Breast epithelium (tissue), 4 donors: ENCODE data around the gene DNAJB13. TPM values are rescaled to one million over a fixed set of nuclear protein-coding genes. Genes with fewer than 3 reads are reported as not detected.

Source experiments
- DNase-seq, 2 donors: peaks; one replicate each; pipeline ENCODE4 v3.0.0-alpha.2; 2019; ENCODE audit warnings: low spot score in 2 of 2
- H3K27ac ChIP-seq, 2 donors: fragments of 200-600 bp; sonication (generic) in 1 of 2; one replicate each; pipeline ENCODE4 v1.5.1; 2016 to 2019; ENCODE audit warnings: mild to moderate bottlenecking in 1 of 2
- H3K27me3 ChIP-seq, 2 donors: fragments of 200-600 bp; sonication (generic) in 1 of 2; one replicate each; pipeline versions ENCODE4 v1.5.1 to v1.6.0; 2017 to 2019; ENCODE audit warnings: control low read depth in 1 of 2, mild to moderate bottlenecking in 1 of 2
- H3K36me3 ChIP-seq: fragments of 200-600 bp; one replicate; pipeline ENCODE4 v1.5.1; 2019
- H3K4me1 ChIP-seq, 2 donors: fragments of 200-600 bp; sonication (generic); one replicate each; pipeline ENCODE4 v1.5.1; 2016 to 2019; ENCODE audit warnings: control low read depth in 1 of 2
- H3K4me3 ChIP-seq, 3 donors: fragments of 200-600 bp; sonication (generic); 1 replicate in 2 of 3; 2 replicates in 1 of 3; pipeline ENCODE4 v1.5.1; 2016 to 2019; ENCODE audit warnings: mild to moderate bottlenecking in 3 of 3, moderate library complexity in 2 of 3
- H3K9me3 ChIP-seq, 2 donors: fragments of 200-600 bp; sonication (generic) in 1 of 2; one replicate each; pipeline ENCODE4 v1.5.1; 2016 to 2019; ENCODE audit warnings: control low read depth in 1 of 2
- CTCF ChIP-seq, 3 donors: fragments of 450-650 bp; IDR thresholded peaks; one replicate each; pipeline ENCODE4 v1.5.1; 2016 to 2017; ENCODE audit warnings: antibody characterized with exemption in 3 of 3, mild to moderate bottlenecking in 3 of 3, moderate library complexity in 3 of 3
- POLR2A ChIP-seq: fragments of 450-650 bp; IDR thresholded peaks from one replicate; pipeline ENCODE4 v1.6.1; 2016; ENCODE audit warnings: antibody characterized with exemption, mild to moderate bottlenecking, moderate library complexity
- POLR2AphosphoS5 ChIP-seq, 3 donors: sonication (generic); formaldehyde crosslinking; IDR thresholded peaks; one replicate each; pipeline ENCODE4 v1.6.1; 2017; ENCODE audit warnings: antibody characterized with exemption in 3 of 3
- intact Hi-C: fragments of 100-400 bp; cut with DNase I; formaldehyde crosslinking; loops from one replicate; pipeline ENCODE4 v1.15.1; 2023; ENCODE audit warnings: low total_unique reads
- total RNA-seq, 3 donors: library from RNA; depleted of rRNA; stranded (reverse); fragments of >200 nt; gene quantifications; one replicate each; pipeline ENCODE4 v1.1.0, GENCODE V29; 2016

The DNAJB13 gene
- total RNA-seq, 3 donors from 2014 or later: not detected

GRCh38 chr11:73977856-73978519, 27.2 kb downstream of the DNAJB13 start:
- no peaks in the 10 kb centered on the region for H3K9me3 ChIP-seq
- H3K4me3 ChIP-seq: no peak overlapping the region
- no peaks in the 10 kb centered on the region for H3K27me3 ChIP-seq
- intact Hi-C loops: no loop called here
- no peaks in the 10 kb centered on the region for H3K36me3 ChIP-seq
- TF ChIP-seq CTCF (IDR thresholded peaks at IDR 0.05) (no peak), POLR2AphosphoS5 (IDR thresholded peaks at IDR 0.05) (no peak), POLR2A (no peak)
- DNase-seq: peak in 1 of 2 donors; percentile 5
- no peaks in the 10 kb centered on the region for H3K4me1 ChIP-seq
- no peak overlapping the region for H3K27ac ChIP-seq

- no peak overlapping the region for H3K27ac ChIP-seq
- no peaks in the 10 kb centered on the region for H3K36me3 ChIP-seq
- TF ChIP-seq POLR2A (no peak), POLR2AphosphoS5 (IDR thresholded peaks at IDR 0.05) (no peak), CTCF (IDR thresholded peaks at IDR 0.05) (no peak)
- no peaks in the 10 kb centered on the region for H3K9me3 ChIP-seq
- peak in 1 of 2 donors; percentile 3 for DNase-seq
- H3K4me1 ChIP-seq: peaks cover 0 to 4% of the 10 kb centered on the region in 2 donors
- no peak overlapping the region for H3K4me3 ChIP-seq
- no peaks in the 10 kb centered on the region for H3K27me3 ChIP-seq
- intact Hi-C loops: no loop called here
Observed at GRCh38 chr11:73978576-73979086, 27.8 kb downstream of the DNAJB13 start.

GRCh38 chr11:73980001-73980961, 29.5 kb downstream of the DNAJB13 start:
- intact Hi-C loops: no loop called here
- H3K4me1 ChIP-seq: peaks cover 0 to 4% of the 10 kb centered on the region in 2 donors
- peak; percentile 40 to 53 for DNase-seq
- TF ChIP-seq POLR2AphosphoS5 (IDR thresholded peaks at IDR 0.05) (no peak), POLR2A (no peak), CTCF (IDR thresholded peaks at IDR 0.05) (no peak)
- peak overlapping the region in 2 of 3 donors; percentile 66 to 68 for H3K4me3 ChIP-seq
- no peaks in the 10 kb centered on the region for H3K9me3 ChIP-seq
- H3K36me3 ChIP-seq: no peaks in the 10 kb centered on the region
- H3K27ac ChIP-seq: peak overlapping the region; percentile 36 to 84
- no peaks in the 10 kb centered on the region for H3K27me3 ChIP-seq

- H3K9me3 ChIP-seq: no peaks in the 10 kb centered on the region
- H3K4me3 ChIP-seq: peak overlapping the region; percentile 50 to 68 (median 66)
- peak in 1 of 2 donors; percentile 43 for DNase-seq
- peaks cover 0 to 4% of the 10 kb centered on the region in 2 donors for H3K4me1 ChIP-seq
- H3K27ac ChIP-seq: peak overlapping the region; percentile 84 to 91
- no peak for TF ChIP-seq POLR2AphosphoS5 (IDR thresholded peaks at IDR 0.05)
- intact Hi-C loops: no loop called here
- H3K27me3 ChIP-seq: no peaks in the 10 kb centered on the region
- no peaks in the 10 kb centered on the region for H3K36me3 ChIP-seq
Observed at GRCh38 chr11:73981051-73981805, 30.4 kb downstream of the DNAJB13 start.

- peak; percentile 67 to 85 for DNase-seq
- Histone ChIP-seq H3K4me3 (peak within 1 kb of the TSS; percentile 50 to 68 (median 66)), H3K27ac (peak within 1 kb of the TSS; percentile 84 to 91), H3K36me3 (no peaks in the 10 kb centered on the region), H3K4me1 (peaks cover 0 to 4% of the 10 kb centered on the region in 2 donors), H3K27me3 (no peaks in the 10 kb centered on the region), H3K9me3 (no peaks in the 10 kb centered on the region)
- TF ChIP-seq CTCF (IDR thresholded peaks at IDR 0.05) (no peak), POLR2A (no peak), POLR2AphosphoS5 (IDR thresholded peaks at IDR 0.05) (no peak)
- intact Hi-C loops: no loop called here
Observed at GRCh38 chr11:73982595-73982989, 31.8 kb downstream of the DNAJB13 start, which contains the start of gene UCP2. Gene UCP2 (minus strand): TSS chr11:73982843. CDS start chr11:73978378, 4,465 bp downstream.
